B cell (primary cell): ENCODE data around the gene BEAN1. TPM values are rescaled to one million over a fixed set of nuclear protein-coding genes. Genes with fewer than 3 reads are reported as not detected.

Experiments used
- ATAC-seq: fragments of 200-7000 bp; cut with Tn5 transposase; one replicate; pipeline ENCODE4 v1.10.0; 2021; ENCODE audit warnings: low read depth, mild to moderate bottlenecking, moderate number of reproducible peaks, moderate library complexity
- CTCF ChIA-PET: fragments of 350-600 bp; sonication (Branson Sonifier 250); formaldehyde crosslinking; loops from one replicate; lab custom pipeline; 2021; ENCODE audit warnings: antibody characterized with exemption, inconsistent platforms; lab: Charles Lee
- POLR2A ChIA-PET: fragments of 350-600 bp; sonication (Branson Sonifier 250); formaldehyde crosslinking; loops from one replicate; lab custom pipeline; 2021; ENCODE audit warnings: antibody characterized with exemption; lab: Charles Lee
- DNase-seq: peaks from one replicate; pipeline ENCODE4 v3.0.0; 2013
- H2AFZ ChIP-seq: 2 replicates; pipeline ENCODE4 v1.6.1; 2012; ENCODE audit warnings: mild to moderate bottlenecking, low read depth, low read length; ENCODE audit not compliant: insufficient read depth, poor library complexity, severe bottlenecking
- H3K27ac ChIP-seq, 2 donors: 1 replicate in 1 of 2; 2 replicates in 1 of 2; pipeline ENCODE4 v1.5.1; 2012 to 2013; ENCODE audit warnings: low read length in 2 of 2, mild to moderate bottlenecking in 2 of 2, moderate library complexity in 1 of 2
- H3K27me3 ChIP-seq, 4 experiments: fragments of 200-600 bp in 1 of 4; sonication (generic) in 1 of 4; replicated peaks in 1 of 4; 1 replicate in 2 of 4; 2 replicates in 2 of 4; pipeline versions ENCODE4 v1.6.1 to v1.7.0; 2013 to 2016; ENCODE audit warnings: low read length in 3 of 4, mild to moderate bottlenecking in 2 of 4, mixed read lengths in 1 of 4, moderate library complexity in 1 of 4; ENCODE audit not compliant: insufficient read depth in 4 of 4, control insufficient read depth in 3 of 4; ENCODE audit errors: control extremely low read depth in 1 of 4
- H3K36me3 ChIP-seq, 2 experiments: replicated peaks in 1 of 2; 1 replicate in 1 of 2; 2 replicates in 1 of 2; pipeline versions ENCODE4 v1.6.1 to v1.7.1; 2013; ENCODE audit warnings: low read length in 1 of 2; ENCODE audit not compliant: insufficient read depth in 2 of 2, control insufficient read depth in 1 of 2; ENCODE audit errors: control extremely low read depth in 1 of 2, extremely low read depth in 1 of 2
- H3K4me1 ChIP-seq, 2 donors: fragments of 200-600 bp in 1 of 2; sonication (generic) in 1 of 2; 1 replicate in 1 of 2; 2 replicates in 1 of 2; pipeline versions ENCODE4 v1.5.1 to v1.6.1; 2013 to 2017; ENCODE audit warnings: low read length in 2 of 2; ENCODE audit not compliant: control insufficient read depth in 2 of 2, insufficient read depth in 2 of 2
- H3K4me2 ChIP-seq: replicated peaks from 2 replicates; pipeline ENCODE3; 2012; ENCODE audit warnings: mild to moderate bottlenecking, low read depth, low read length; ENCODE audit not compliant: poor library complexity, severe bottlenecking
- H3K4me3 ChIP-seq, 5 experiments: fragments of 200-600 bp in 1 of 5; sonication (generic) in 1 of 5; 1 replicate in 3 of 5; 2 replicates in 2 of 5; pipeline versions ENCODE4 v1.5.1 to v1.7.0; 2011 to 2016; ENCODE audit warnings: low read length in 4 of 5, mild to moderate bottlenecking in 4 of 5, low read depth in 2 of 5, control low read depth in 1 of 5, moderate library complexity in 1 of 5; ENCODE audit not compliant: insufficient read depth in 1 of 5; ENCODE audit errors: control extremely low read depth in 1 of 5, extremely low read depth in 1 of 5
- H3K79me2 ChIP-seq: fragments of 200-600 bp; sonication (generic); one replicate; pipeline ENCODE4 v1.6.0; 2016; ENCODE audit warnings: low read length; ENCODE audit not compliant: control insufficient read depth, insufficient read depth
- H3K9ac ChIP-seq: fragments of 200-600 bp; sonication (generic); 2 replicates; pipeline ENCODE4 v1.6.1; 2017; ENCODE audit warnings: mild to moderate bottlenecking, low read length, moderate library complexity
- H3K9me3 ChIP-seq, 3 donors: one replicate each; pipeline versions ENCODE4 v1.6.1 to v1.7.1; 2013; ENCODE audit warnings: low read length in 2 of 3; ENCODE audit not compliant: control insufficient read depth in 2 of 3, insufficient read depth in 1 of 3; ENCODE audit errors: control extremely low read depth in 1 of 3
- H4K20me1 ChIP-seq: 2 replicates; pipeline ENCODE4 v1.6.0; 2012; ENCODE audit warnings: mild to moderate bottlenecking, low read length; ENCODE audit not compliant: insufficient read depth, control insufficient read depth, poor library complexity, severe bottlenecking
- H3K27ac Mint-ChIP-seq: one replicate; pipeline ENCODE4 v1.8.0; 2021; ENCODE audit warnings: mixed read lengths
- H3K27me3 Mint-ChIP-seq: one replicate; pipeline ENCODE4 v1.8.0; 2021; ENCODE audit warnings: mixed read lengths
- H3K4me1 Mint-ChIP-seq: one replicate; pipeline ENCODE4 v1.8.0; 2021; ENCODE audit warnings: mixed read lengths
- H3K4me3 Mint-ChIP-seq: one replicate; pipeline ENCODE4 v1.8.0; 2021; ENCODE audit warnings: mixed read lengths
- H3K9me3 Mint-ChIP-seq: one replicate; pipeline ENCODE4 v1.8.0; 2022; ENCODE audit warnings: mixed read lengths; ENCODE audit not compliant: insufficient read depth
- EZH2 ChIP-seq: IDR thresholded peaks from 2 replicates; pipeline ENCODE4 v1.6.1; 2012; ENCODE audit warnings: borderline replicate concordance, low read depth, mild to moderate bottlenecking, moderate library complexity, low read length; ENCODE audit not compliant: insufficient read depth, poor library complexity, severe bottlenecking
- WGBS: methylation state at CpG from one replicate; pipeline ENCODE4 v1.1.5; 2013; ENCODE audit warnings: missing lambda C conversion rate; ENCODE audit not compliant: insufficient coverage; 5-methylcytosine and 5-hydroxymethylcytosine counted together
- intact Hi-C: fragments of 100-400 bp; cut with micrococcal nuclease; formaldehyde crosslinking; loops from one replicate; pipeline ENCODE4 v1.10.0; 2022
- polyA plus RNA-seq: library from polyadenylated mRNA; depleted of rRNA; stranded (reverse); fragments of >200 nt; gene quantifications from 2 replicates; pipeline ENCODE4 v1.2.3, GENCODE V29; 2012
- total RNA-seq, 2 donors: library from RNA; stranded (reverse); fragments of 120-200 nt in 1 of 2; gene quantifications; 1 replicate in 1 of 2; 2 replicates in 1 of 2; pipeline versions ENCODE4 v1.2.3 to v1.2.4, GENCODE V29; 2013 to 2022
- TF ChIP-seq, protein P1 (sequence below): fragments of 200-600 bp; IDR thresholded peaks from one replicate; pipeline ENCODE4 v1.8.0; 2022; ENCODE audit warnings: antibody characterized with exemption, mild to moderate bottlenecking

BEAN1 gene
- total and polyA plus RNA-seq, 2 donors (not counting 1 experiment from before 2014, with no cell fraction given): not detected

DNA sequence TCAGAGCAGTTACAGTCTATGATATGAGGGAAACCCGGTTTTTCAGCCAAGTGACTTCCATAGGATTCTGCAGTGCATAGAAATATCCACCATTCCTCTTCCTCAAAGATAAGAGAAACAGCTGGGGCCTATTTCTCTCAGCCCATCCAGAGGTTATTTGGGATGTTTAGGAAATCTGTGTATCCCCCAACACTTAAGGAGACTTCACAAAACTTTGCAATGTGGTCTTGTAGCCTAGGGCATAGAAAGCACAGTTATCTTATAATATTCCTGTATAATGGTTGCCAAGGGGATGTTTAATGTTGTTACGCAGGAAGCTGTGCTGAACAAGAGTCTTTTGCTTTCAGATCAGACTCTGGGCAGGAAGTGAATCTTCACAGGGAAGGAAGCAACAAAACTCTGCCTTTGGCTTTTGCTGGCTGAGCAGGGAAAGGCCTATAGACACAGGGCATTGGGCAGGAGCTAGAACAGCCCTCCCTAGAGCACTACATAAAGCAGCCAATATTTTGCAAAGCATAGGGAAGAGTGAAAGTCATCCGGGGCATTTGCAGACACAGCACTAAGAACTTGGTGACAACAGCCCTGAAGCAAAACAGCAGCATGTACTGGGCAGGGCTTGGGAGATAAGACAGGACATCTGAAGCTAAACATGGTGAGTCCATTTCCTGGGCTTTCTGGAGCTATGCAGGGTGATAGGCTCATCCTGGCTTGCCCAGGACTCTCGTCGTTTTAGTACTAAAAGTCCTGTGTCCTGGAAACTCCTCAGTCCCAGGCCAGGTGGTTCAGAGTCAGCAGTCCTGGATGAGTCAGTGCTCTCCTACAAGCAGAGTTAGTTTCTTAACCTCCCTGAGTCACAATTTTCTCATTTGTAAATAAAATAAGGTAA, 18.7 kb upstream of the BEAN1 start:
- ATAC-seq: no peak
- H2AFZ ChIP-seq: no peak overlapping the region

More for the DNA sequence above, 18.7 kb upstream of the BEAN1 start:
- peak overlapping the region; percentile 30 for H3K4me2 ChIP-seq
- H3K27me3 Mint-ChIP-seq: peaks cover 51% of the 10 kb centered on the region
- peaks cover 0 to 22% (median 17%) of the 10 kb centered on the region in 4 experiments for H3K27me3 ChIP-seq
- CTCF ChIA-PET: interaction anchor here (0.7 to 5.3 kb wide), 9 partner anchors 8 to 462 kb away, joined by 3 to 71 read pairs (median 7); partner anchors contain the start of gene CMTM3
- H3K4me1 ChIP-seq: peaks cover 16 to 18% of the 10 kb centered on the region in 2 donors
- WGBS: 84% methylated on average over 3 of the region's 5 CpGs
- TF ChIP-seq EZH2: no peak
- TF ChIP-seq, protein P1, sequence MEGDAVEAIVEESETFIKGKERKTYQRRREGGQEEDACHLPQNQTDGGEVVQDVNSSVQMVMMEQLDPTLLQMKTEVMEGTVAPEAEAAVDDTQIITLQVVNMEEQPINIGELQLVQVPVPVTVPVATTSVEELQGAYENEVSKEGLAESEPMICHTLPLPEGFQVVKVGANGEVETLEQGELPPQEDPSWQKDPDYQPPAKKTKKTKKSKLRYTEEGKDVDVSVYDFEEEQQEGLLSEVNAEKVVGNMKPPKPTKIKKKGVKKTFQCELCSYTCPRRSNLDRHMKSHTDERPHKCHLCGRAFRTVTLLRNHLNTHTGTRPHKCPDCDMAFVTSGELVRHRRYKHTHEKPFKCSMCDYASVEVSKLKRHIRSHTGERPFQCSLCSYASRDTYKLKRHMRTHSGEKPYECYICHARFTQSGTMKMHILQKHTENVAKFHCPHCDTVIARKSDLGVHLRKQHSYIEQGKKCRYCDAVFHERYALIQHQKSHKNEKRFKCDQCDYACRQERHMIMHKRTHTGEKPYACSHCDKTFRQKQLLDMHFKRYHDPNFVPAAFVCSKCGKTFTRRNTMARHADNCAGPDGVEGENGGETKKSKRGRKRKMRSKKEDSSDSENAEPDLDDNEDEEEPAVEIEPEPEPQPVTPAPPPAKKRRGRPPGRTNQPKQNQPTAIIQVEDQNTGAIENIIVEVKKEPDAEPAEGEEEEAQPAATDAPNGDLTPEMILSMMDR: no peak
- intact Hi-C loops: no loop called here
- peak overlapping the region; percentile 64 for H3K4me3 Mint-ChIP-seq
- H3K27ac ChIP-seq: no peak overlapping the region
- H3K27ac Mint-ChIP-seq: no peak overlapping the region
- DNase-seq: peak; percentile 46
- no peaks in the 10 kb centered on the region for H3K36me3 ChIP-seq
- H3K4me1 Mint-ChIP-seq: peaks cover 14% of the 10 kb centered on the region
- peaks cover 0 to 4% (median 0%) of the 10 kb centered on the region in 3 donors for H3K9me3 ChIP-seq
- POLR2A ChIA-PET: interaction anchor here (0.7 kb wide), 1 partner anchor 16 kb away, joined by 4 read pairs; no protein-coding TSS in a partner anchor
- H3K9ac ChIP-seq: peak overlapping the region; percentile 8
- H3K79me2 ChIP-seq: no peaks in the 10 kb centered on the region
- no peaks in the 10 kb centered on the region for H4K20me1 ChIP-seq
- H3K9me3 Mint-ChIP-seq: no peaks in the 10 kb centered on the region
- peak overlapping the region in 2 of 5 experiments; percentile 16 to 23 for H3K4me3 ChIP-seq
